ENCODE results near the gene ZNF205. TPM values are rescaled to one million over a fixed set of nuclear protein-coding genes. Genes with fewer than 3 reads are reported as not detected.

ZNF205 gene
- total and polyA plus RNA-seq, 2 of the 13 experiments (the other 11 are each of a cell fraction or from before 2014, with no cell fraction given): 5.8 to 10.2 TPM

- no peak for TF ChIP-seq CBX2 (IDR thresholded peaks at IDR 0.05; ENCODE audit: low read depth, low read length)
- TF ChIP-seq CBX2 (CRISPR knock-in tag; IDR thresholded peaks at IDR 0.05; ENCODE audit: low read depth): no peak
- TF ChIP-seq RBM39 (IDR thresholded peaks at IDR 0.05; ENCODE audit: low read depth, low read length, poor library complexity, severe bottlenecking): peak; percentile 85
- no peak for TF ChIP-seq REST (IDR thresholded peaks at IDR 0.05; ENCODE audit: borderline replicate concordance in 1 of 2, low read depth in 1 of 2, low read length in 2 of 2)
- TF ChIP-seq ZNF598 (CRISPR knock-in tag; IDR thresholded peaks at IDR 0.05; ENCODE audit: borderline replicate concordance): peak; percentile 55; the same call in 1 of the 2 replicates
- TF ChIP-seq ZNF672 (CRISPR knock-in tag; IDR thresholded peaks at IDR 0.05): no peak
- no peak for TF ChIP-seq ZNF567 (CRISPR knock-in tag; IDR thresholded peaks at IDR 0.05; ENCODE audit: borderline replicate concordance)
- TF ChIP-seq KLF6 (CRISPR knock-in tag; IDR thresholded peaks at IDR 0.05): no peak
- peak; percentile 67 for TF ChIP-seq THAP11 (CRISPR knock-in tag; IDR thresholded peaks at IDR 0.05)
- TF ChIP-seq RFXAP (CRISPR knock-in tag; IDR thresholded peaks at IDR 0.05; ENCODE audit: borderline replicate concordance): no peak
- peak; percentile 91; the same call in 2 of the 3 replicates for TF ChIP-seq MXI1 (IDR thresholded peaks at IDR 0.05; ENCODE audit: borderline replicate concordance, low read depth, low read length)
- peak; percentile 77 for TF ChIP-seq POLR2G (IDR thresholded peaks at IDR 0.05; ENCODE audit: low read depth, low read length)
- TF ChIP-seq ZNF18 (CRISPR knock-in tag; IDR thresholded peaks at IDR 0.05; ENCODE audit: insufficient replicate concordance): peak; percentile 48
- no peak for TF ChIP-seq DBP (CRISPR knock-in tag; IDR thresholded peaks at IDR 0.05; ENCODE audit: not compliant biosample characterization)
- no peak for TF ChIP-seq ZNF549 (CRISPR knock-in tag; IDR thresholded peaks at IDR 0.05)
- TF ChIP-seq ZNF446 (CRISPR knock-in tag; IDR thresholded peaks at IDR 0.05): no peak
- TF ChIP-seq GABPA (IDR thresholded peaks at IDR 0.05; ENCODE audit: low read depth, low read length): peak; percentile 66
- peak; percentile 86 for TF ChIP-seq GABPA (CRISPR knock-in tag; IDR thresholded peaks at IDR 0.05; ENCODE audit: low read depth)
- no peak for TF ChIP-seq ZNF234 (CRISPR knock-in tag; conservative IDR thresholded peaks at IDR 0.05)
- no peak for TF ChIP-seq E2F5 (CRISPR knock-in tag; conservative IDR thresholded peaks at IDR 0.05)
- TF ChIP-seq ZNF614 (CRISPR knock-in tag; IDR thresholded peaks at IDR 0.05; ENCODE audit: borderline replicate concordance): no peak; the same call in 1 of the 2 replicates
- TF ChIP-seq ARID2 (CRISPR knock-in tag; IDR thresholded peaks at IDR 0.05; ENCODE audit: borderline replicate concordance): no peak
- TF ChIP-seq KAT7 (CRISPR knock-in tag; IDR thresholded peaks at IDR 0.05; ENCODE audit: borderline replicate concordance): no peak; the same call in 1 of the 2 replicates
Observed at GRCh38 chr16:3123986-3124886, 11.8 kb downstream of the ZNF205 start (continued).

Measured in HepG2 (cell line).